Activated naive CD4-positive, alpha-beta T cell (primary cell): ENCODE measurements around the gene TMEM218.

Experiments
- DNase-seq, 4 experiments: peaks; one replicate each; lab custom pipeline; 2025; lab: John Stamatoyannopoulos, UW

TMEM218 gene

DNA sequence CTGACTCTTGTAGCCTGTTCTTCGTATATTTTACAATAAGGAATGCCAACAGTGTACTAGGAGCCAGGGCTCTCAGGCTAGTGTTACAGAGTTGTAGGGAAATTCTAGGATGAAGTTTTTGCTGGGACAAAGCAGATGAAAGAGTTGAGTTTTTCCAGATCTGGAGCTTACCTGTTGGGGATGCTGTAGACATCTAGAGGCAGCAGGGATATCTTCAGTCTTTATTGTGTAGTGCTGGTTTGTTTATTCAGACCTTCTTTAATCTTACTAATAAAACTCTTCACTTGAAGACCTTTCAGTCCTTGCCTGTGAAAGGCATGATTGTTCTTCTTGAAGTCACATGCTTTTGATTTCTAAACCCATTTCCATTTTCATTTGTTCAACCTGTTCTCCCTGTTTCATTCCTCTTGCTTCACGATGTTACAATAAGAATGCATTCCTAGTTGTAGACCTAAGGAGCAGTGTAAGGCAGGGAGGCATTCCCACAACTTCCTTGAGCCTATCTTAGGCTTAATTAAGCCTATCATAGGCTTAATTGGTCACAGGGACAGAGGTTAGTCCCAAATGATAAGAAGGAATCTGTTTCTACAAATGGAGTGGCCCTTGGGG is 56.2 kb downstream of the TMEM218 start:
- no peak for DNase-seq

DNA sequence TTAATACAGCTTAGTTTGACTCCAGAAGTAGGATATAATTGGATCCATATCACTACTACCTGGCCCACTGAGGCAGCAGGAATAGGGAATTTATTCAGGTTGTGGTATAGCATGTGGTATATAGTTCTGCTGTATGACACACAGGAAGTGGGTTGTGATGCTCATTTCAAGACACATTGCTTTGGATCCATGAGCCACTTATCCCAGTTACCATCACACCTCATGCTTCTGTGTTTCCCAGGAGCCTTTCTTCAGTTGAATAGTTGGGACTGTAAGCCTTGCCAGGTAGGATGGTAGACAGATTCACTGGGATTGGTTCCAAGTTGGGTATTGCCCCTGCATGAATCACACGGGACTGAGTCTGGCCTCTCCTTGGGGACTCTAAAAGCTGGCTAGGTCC is 58.3 kb downstream of the TMEM218 start:
- no peak for DNase-seq

DNA sequence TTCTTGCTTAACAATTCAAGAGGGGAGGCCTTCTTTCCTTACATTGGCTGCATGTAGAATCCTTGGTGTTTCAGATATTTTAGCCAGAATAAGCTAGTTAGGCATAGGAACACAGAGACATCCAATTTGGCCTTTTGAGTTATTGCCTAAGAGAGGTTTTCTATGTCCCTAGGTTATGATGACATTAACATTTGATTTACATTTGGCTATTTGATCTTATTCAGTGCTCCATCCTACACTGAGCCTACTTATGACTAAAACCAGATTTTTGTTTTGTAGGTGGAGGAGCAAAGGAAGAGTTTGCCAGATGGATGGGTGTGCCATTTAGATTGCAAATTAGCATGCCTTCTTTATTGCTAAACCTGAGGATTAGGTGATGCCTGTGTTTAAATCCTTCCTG is 59.4 kb downstream of the TMEM218 start:
- DNase-seq, result no peak

DNA sequence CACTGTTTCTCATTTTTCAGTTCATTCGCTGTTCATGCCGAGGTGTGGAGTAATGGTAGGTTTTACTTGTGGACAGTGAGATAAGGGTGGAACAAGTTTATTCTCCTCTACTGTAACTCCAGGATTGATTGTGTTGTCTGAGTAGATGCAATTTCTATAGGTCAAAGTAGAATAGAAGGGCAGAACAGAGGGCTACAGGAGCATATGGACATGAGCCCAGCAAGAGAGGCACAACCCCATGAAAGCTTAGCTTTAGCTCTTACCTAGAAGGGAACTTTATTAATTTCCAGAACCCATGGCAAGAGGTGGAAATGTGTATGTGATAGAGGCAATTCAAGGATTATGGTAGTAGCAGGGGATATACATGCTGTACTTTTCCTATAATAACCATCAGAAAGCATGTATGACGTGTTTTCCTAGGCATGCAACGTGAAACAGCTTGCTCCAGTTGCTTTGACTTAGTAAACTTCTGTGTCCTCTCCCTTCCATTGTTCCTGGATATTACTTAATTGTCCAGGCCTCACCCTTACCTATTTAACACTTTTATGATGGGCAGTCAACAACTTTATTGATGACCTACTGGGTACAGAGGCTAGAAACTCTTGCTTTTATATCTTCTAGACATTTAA is 62.1 kb downstream of the TMEM218 start:
- DNase-seq, result no peak
